ENCODE data around the gene PEX5L. TPM values are rescaled to one million over a fixed set of nuclear protein-coding genes. Genes with fewer than 3 reads are reported as not detected.

Gene PEX5L
- total RNA-seq, 6 experiments from 2014 or later, result 0.09 to 0.28 (median 0.11) TPM; not detected in 1

DNA sequence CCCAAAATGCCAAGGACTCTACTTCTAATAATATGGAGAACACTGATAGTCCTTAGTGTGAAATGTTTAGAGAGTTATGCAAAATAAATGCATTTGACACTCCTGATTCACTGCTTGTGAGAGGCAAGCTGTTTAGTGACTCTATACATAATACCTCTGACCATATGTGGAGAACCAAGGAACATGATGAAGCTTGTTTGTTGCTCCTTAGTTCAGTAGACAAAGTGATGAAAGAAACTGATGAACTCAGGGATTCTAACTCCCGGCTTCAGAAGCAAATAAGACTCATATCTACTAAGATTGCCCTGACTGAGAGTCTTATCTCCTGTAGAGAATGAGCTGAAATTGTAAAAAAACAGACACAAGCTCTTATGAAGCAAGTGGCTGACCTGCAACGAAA, 41.3 kb downstream of the PEX5L start:
- Mint-ChIP-seq H3K4me3 (no peak overlapping the region), H3K27ac (no peak overlapping the region), H3K27me3 (ENCODE audit: insufficient read depth) (peaks cover 2% of the 10 kb centered on the region), H3K36me3 (ENCODE audit: low read depth) (peaks cover 11% of the 10 kb centered on the region; the same call in 1 of the 2 replicates), H3K4me1 (ENCODE audit: low read depth) (peaks cover 20% of the 10 kb centered on the region), H3K9me3 (peaks cover 16% of the 10 kb centered on the region)
- DNase-seq, result no peak
- no peak for TF ChIP-seq CTCF (IDR thresholded peaks at IDR 0.05)

DNA sequence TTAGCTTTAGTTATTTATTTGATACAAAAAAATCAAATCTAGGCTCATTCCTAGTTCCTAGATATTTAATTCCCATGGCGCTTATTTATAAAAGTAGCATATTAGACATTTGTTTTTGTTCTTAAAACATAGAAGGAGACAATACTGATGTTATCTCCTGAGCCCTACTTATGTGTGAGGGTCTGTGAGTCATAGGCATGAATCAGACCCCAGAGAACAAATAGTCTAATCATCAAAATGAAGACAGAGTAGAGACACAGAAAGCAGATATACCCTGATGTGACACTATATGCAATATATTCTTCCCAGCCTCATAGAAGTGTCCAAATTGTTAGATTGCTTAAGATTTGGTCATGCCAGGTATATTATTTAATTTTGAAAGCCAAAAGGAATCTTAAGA, 44.9 kb downstream of the PEX5L start:
- no peak for TF ChIP-seq CTCF (IDR thresholded peaks at IDR 0.05)
- Mint-ChIP-seq H3K27ac (no peak overlapping the region), H3K4me1 (ENCODE audit: low read depth) (peaks cover 20% of the 10 kb centered on the region), H3K27me3 (ENCODE audit: insufficient read depth) (peaks cover 2% of the 10 kb centered on the region), H3K9me3 (peaks cover 15% of the 10 kb centered on the region), H3K36me3 (ENCODE audit: low read depth) (peaks cover 11% of the 10 kb centered on the region; the same call in 1 of the 2 replicates), H3K4me3 (no peak overlapping the region)
- DNase-seq, result no peak

- no peak for DNase-seq
- H3K4me1 Mint-ChIP-seq (ENCODE audit: low read depth), result peaks cover 20% of the 10 kb centered on the region
- H3K27ac Mint-ChIP-seq, result no peak overlapping the region
- H3K27me3 Mint-ChIP-seq (ENCODE audit: insufficient read depth), result peaks cover 1% of the 10 kb centered on the region
- H3K9me3 Mint-ChIP-seq, result peaks cover 7% of the 10 kb centered on the region
- no peak for TF ChIP-seq CTCF (IDR thresholded peaks at IDR 0.05)
- H3K36me3 Mint-ChIP-seq (ENCODE audit: low read depth), result peaks cover 8% of the 10 kb centered on the region; the same call in 1 of the 2 replicates
- no peak overlapping the region for H3K4me3 Mint-ChIP-seq
Observed at GRCh38 chr3:179991104-179991503, 45.6 kb downstream of the PEX5L start.

GRCh38 chr3:179981646-179982045, 55.1 kb downstream of the PEX5L start:
- Mint-ChIP-seq H3K9me3 (no peaks in the 10 kb centered on the region), H3K36me3 (ENCODE audit: low read depth) (no peaks in the 10 kb centered on the region), H3K4me3 (no peak overlapping the region), H3K4me1 (ENCODE audit: low read depth) (peaks cover 8% of the 10 kb centered on the region), H3K27me3 (ENCODE audit: insufficient read depth) (no peaks in the 10 kb centered on the region; the same call in 1 of the 2 replicates), H3K27ac (no peak overlapping the region)
- DNase-seq, result no peak
- TF ChIP-seq CTCF (IDR thresholded peaks at IDR 0.05), result no peak

DNA sequence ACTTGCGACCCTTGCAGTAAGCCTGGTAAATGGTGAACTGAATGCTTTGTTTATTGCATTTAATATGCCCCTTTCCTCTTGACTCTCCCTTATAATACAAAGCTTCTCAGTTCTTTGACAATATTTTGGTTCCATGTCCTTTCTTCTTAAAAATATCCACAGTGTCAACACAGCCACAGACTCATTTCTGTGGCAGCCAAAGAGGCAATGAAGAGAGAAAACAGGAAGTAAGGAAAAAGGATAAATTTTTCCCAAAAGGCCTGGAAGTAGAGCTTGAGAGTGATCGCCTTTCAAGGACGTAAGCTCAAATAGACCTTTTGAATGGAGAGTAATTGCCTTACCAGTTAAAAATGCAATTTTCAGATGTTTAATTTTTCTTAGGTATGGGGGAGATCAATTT, 59.4 kb downstream of the PEX5L start:
- peaks cover 18% of the 10 kb centered on the region for H3K4me1 Mint-ChIP-seq (ENCODE audit: low read depth)
- no peak overlapping the region; the same call in 1 of the 2 replicates for H3K4me3 Mint-ChIP-seq

More for the DNA sequence above, 59.4 kb downstream of the PEX5L start:
- Mint-ChIP-seq H3K9me3 (no peaks in the 10 kb centered on the region), H3K27ac (no peak overlapping the region), H3K27me3 (ENCODE audit: insufficient read depth) (no peaks in the 10 kb centered on the region; the same call in 1 of the 2 replicates), H3K36me3 (ENCODE audit: low read depth) (no peaks in the 10 kb centered on the region)
- TF ChIP-seq CTCF (IDR thresholded peaks at IDR 0.05), result no peak
- no peak for DNase-seq
